GM12892 (cell line): ENCODE data around the gene SNX10.

ENCODE experiments used
- POLR2A ChIP-seq: IDR thresholded peaks from 2 replicates; pipeline ENCODE4 v1.6.1; 2011; ENCODE audit warnings: low read depth, low read length, control low read depth
- TAF1 ChIP-seq: IDR thresholded peaks from 2 replicates; pipeline ENCODE4 v1.6.1; 2011; ENCODE audit warnings: low read depth, mild to moderate bottlenecking, control low read depth, low read length, borderline replicate concordance

GRCh38 chr7:26307791-26308190 is 16.1 kb downstream of the SNX10 start:
- TF ChIP-seq POLR2A (no peak), TAF1 (no peak)
